ENCODE data around the gene EEF2.
"Not testable (repeated sequence)": the region's sequence is repeated elsewhere in the genome, so short reads cannot be mapped to it uniquely, and the experiment has no call there.

The EEF2 gene

DNA sequence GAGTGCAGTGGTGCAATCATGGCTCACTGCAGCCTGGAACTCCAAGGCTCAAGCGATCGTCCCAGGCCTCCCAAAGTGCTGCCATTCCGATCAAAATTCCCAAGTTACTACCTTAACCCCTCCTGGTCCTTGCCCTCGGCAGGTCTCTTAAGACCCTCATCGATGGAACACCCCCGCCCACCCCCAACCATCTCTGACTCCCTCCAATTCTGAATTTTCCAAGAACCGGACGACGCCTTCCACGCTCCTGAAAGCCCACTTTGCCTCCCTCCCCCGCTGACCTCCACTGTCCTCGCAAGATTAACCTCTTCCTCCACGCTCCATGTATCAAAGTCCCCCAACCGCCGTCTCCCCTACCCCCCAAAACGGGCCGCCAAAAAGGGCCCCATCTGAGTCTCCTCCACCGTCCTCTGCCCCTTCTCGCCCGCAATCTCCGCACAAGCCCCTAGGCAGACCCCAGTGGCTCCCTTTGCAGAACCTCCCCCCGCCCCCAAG, 14.9 kb downstream of the EEF2 start:
- Histone ChIP-seq H3K27me3 (ENCODE audit: control insufficient read depth in 1 of 2, insufficient read depth in 2 of 2, low read length in 2 of 2) (no peaks in the 10 kb centered on the region), H3K27ac (ENCODE audit: low read depth, low read length) (peak overlapping the region; percentile 97), H3K4me3 (ENCODE audit: low read depth in 1 of 2, low read length in 2 of 2) (peak overlapping the region; percentile 65 to 97), H3K4me1 (ENCODE audit: insufficient read depth, low read length) (peaks cover 44% of the 10 kb centered on the region), H3K36me3 (ENCODE audit: insufficient read depth, low read length) (peaks cover 23% of the 10 kb centered on the region), H3K9me3 (ENCODE audit: low read length) (no peaks in the 10 kb centered on the region), H3K9ac (ENCODE audit: low read length) (peak overlapping the region; percentile 84)

DNA sequence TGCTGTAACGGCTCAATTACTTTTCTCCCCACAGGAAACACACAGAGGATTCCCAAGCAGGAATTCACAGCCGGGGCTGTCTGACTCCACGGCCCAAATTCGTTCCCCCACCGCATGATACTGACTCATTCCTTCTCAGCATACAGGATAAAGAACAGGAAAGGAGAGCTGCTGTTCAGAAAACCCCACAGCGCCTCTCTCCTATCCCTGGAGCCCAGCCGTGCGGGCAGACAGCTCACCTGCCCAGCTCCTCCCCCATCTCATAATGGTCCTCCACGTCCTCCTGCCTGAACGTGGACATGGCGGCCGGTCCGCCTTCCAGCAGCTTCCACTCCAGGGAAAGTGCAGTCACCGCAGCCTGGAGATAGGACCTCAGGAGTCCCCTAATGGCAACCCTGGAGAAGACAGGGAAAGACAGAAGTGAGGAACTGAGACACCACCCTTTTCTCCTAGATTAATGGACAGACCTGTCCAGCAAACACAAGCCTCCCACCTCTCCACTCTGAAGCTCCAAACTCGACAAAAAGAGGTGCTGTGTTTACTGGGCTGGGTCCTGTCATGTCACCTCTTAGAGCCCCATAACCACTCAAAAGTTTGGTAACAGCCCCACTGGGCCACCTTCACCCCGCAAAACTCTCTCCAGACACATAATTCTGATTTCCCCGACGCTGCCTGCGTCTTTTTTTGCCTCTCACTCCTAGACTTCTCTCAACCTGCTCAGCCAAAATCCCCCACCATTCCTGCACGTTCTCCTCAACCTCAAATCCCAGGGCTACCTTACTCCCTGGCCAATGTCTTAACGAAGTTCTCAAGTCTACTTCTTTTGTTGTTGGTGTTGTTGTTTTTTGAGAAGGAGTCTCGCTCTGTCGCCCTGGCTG, 15.6 kb downstream of the EEF2 start:
- Histone ChIP-seq H3K9me3 (ENCODE audit: low read length) (no peaks in the 10 kb centered on the region), H3K36me3 (ENCODE audit: insufficient read depth, low read length) (peaks cover 18% of the 10 kb centered on the region), H3K27ac (ENCODE audit: low read depth, low read length) (peak overlapping the region; percentile 97), H3K27me3 (ENCODE audit: control insufficient read depth in 1 of 2, insufficient read depth in 2 of 2, low read length in 2 of 2) (no peaks in the 10 kb centered on the region), H3K9ac (ENCODE audit: low read length) (peak overlapping the region; percentile 84), H3K4me1 (ENCODE audit: insufficient read depth, low read length) (peaks cover 44% of the 10 kb centered on the region), H3K4me3 (ENCODE audit: low read depth in 1 of 2, low read length in 2 of 2) (peak overlapping the region; percentile 65 to 97)

DNA sequence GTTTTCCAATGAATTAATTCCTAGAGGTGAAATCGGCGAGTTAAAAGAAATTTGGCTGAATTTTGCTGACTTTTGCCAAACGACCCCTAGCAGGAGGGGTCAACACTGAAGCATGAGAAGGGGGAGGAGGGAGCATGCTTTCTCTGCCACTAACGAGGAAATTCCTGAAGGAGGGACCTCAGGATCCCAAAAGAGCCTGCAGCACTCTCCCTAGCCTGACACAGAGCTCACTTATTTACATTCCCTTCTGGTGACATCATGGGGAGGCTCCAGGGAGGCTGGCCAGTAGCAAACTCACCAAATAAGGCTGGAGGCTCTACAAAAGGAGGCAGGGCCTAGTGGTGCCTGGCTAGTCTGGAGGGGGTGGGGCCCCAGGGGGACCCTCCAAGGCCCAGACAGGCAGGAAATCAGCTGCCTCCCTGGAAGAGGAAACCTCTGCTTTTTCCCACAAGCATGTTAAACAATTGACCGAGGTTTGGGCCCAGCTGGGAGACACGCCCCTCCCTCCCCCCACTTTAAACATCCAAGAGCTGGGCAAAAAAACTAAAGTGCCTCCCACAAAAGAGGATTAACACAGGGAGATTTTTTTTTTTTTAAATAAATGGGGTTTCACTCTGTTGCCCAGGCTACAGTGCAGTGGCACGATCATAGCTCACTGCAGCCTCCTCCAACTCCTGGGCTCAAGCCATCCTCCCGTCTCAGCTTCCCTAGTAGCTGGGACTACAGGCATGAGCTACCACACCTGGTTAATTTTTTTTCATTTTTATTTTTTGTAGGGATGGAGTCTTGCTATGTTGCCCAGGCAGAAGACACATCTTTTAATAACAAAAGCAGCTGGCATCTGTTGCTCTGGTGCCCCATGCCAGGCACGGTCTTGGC, 16.5 kb downstream of the EEF2 start:
- Histone ChIP-seq H3K9ac (ENCODE audit: low read length) (peak overlapping the region; percentile 84), H3K4me3 (ENCODE audit: low read depth in 1 of 2, low read length in 2 of 2) (peak overlapping the region; percentile 65 to 97), H3K27ac (ENCODE audit: low read depth, low read length) (peak overlapping the region; percentile 97), H3K27me3 (ENCODE audit: control insufficient read depth in 1 of 2, insufficient read depth in 2 of 2, low read length in 2 of 2) (no peaks in the 10 kb centered on the region), H3K36me3 (ENCODE audit: insufficient read depth, low read length) (peaks cover 21% of the 10 kb centered on the region), H3K9me3 (ENCODE audit: low read length) (no peaks in the 10 kb centered on the region), H3K4me1 (ENCODE audit: insufficient read depth, low read length) (peaks cover 44% of the 10 kb centered on the region)

DNA sequence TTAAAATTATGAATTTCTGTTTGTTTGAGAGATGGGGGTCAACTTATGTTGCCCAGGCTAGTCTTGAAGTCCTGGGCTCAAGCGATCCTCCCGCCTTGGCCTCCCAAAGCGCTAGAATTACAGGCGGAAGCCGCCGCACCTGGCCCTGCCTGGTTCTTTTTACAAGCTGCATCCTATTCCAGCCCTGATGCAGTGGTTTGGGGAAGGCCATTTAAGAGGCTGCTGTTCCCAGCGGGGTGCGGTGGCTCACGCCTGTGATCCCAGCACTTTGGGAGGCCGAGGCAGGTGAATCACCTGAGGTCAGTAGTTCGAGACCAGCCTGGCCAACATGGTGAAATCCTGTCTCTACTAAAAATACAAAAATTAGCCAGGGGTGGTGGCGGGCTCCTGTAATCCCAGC, 17.3 kb downstream of the EEF2 start:
- not testable (repeated sequence) for H3K9me3 ChIP-seq (ENCODE audit: low read length); H3K27me3 ChIP-seq (ENCODE audit: control insufficient read depth in 1 of 2, insufficient read depth in 2 of 2, low read length in 2 of 2)
- H3K9ac ChIP-seq (ENCODE audit: low read length), result peak overlapping the region; percentile 84
- peak overlapping the region in 1 of 2 donors; percentile 32 for H3K4me3 ChIP-seq (ENCODE audit: low read depth in 1 of 2, low read length in 2 of 2)
- H3K27ac ChIP-seq (ENCODE audit: low read depth, low read length), result peak overlapping the region; percentile 76
- peaks cover 44% of the 10 kb centered on the region for H3K4me1 ChIP-seq (ENCODE audit: insufficient read depth, low read length)
- peaks cover 29% of the 10 kb centered on the region for H3K36me3 ChIP-seq (ENCODE audit: insufficient read depth, low read length)

GRCh38 chr19:3966051-3967017, 18.9 kb downstream of the EEF2 start:
- peaks cover 41% of the 10 kb centered on the region for H3K36me3 ChIP-seq (ENCODE audit: insufficient read depth, low read length)
- no peaks in the 10 kb centered on the region for H3K9me3 ChIP-seq (ENCODE audit: low read length)
- H3K27me3 ChIP-seq (ENCODE audit: control insufficient read depth in 1 of 2, insufficient read depth in 2 of 2, low read length in 2 of 2), result no peaks in the 10 kb centered on the region
- peaks cover 42% of the 10 kb centered on the region for H3K4me1 ChIP-seq (ENCODE audit: insufficient read depth, low read length)
- H3K9ac ChIP-seq (ENCODE audit: low read length), result peak overlapping the region; percentile 12
- H3K4me3 ChIP-seq (ENCODE audit: low read depth in 1 of 2, low read length in 2 of 2), result peak overlapping the region in 1 of 2 donors; percentile 5
- H3K27ac ChIP-seq (ENCODE audit: low read depth, low read length), result peak overlapping the region; percentile 71

- no peaks in the 10 kb centered on the region for H3K27me3 ChIP-seq (ENCODE audit: control insufficient read depth in 1 of 2, insufficient read depth in 2 of 2, low read length in 2 of 2)
- H3K9me3 ChIP-seq (ENCODE audit: low read length), result no peaks in the 10 kb centered on the region
- H3K36me3 ChIP-seq (ENCODE audit: insufficient read depth, low read length), result peaks cover 59% of the 10 kb centered on the region
- H3K27ac ChIP-seq (ENCODE audit: low read depth, low read length), result no peak overlapping the region
- no peak overlapping the region for H3K9ac ChIP-seq (ENCODE audit: low read length)
- peaks cover 36% of the 10 kb centered on the region for H3K4me1 ChIP-seq (ENCODE audit: insufficient read depth, low read length)
- H3K4me3 ChIP-seq (ENCODE audit: low read depth in 1 of 2, low read length in 2 of 2), result no peak overlapping the region
Measured at GRCh38 chr19:3964256-3965194, 20.7 kb downstream of the EEF2 start.

DNA sequence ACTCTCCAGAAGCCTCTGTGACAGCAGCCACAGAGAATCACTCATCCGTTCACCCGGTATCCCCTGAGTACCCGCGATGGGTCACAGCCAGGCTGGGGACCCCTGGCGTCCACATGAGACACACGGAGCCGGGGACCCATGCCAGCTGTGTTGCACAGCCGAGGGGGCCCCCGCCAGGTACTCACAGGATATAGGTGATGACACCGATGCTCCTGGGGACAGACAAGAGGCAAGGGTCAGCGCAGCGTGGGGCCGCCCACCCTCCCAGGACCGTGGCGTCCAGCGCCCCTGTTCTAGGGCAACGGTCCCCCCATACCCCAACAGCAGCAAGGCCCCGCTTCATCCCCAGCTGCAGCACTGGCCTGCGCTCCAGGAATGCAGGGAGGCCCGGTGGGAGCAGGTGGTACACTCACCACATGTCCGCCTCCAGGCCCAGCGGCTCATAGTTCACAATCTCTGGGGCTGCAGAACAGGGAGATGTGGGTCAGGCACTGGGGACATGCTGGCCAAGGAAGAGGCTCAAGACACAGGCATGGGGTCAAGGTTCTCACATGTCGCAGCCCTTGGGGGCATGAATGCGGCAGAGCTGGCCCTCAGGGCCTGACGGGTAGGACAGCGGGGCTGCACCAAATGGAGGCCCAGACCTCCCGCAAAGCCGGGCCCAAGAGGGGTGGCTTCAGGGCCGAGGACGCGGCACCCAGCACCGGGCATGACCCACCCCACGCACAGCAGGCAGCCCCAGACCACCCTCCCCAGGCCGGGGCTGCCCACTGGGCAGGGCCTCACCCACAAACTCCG, 21.6 kb downstream of the EEF2 start:
- no peaks in the 10 kb centered on the region for H3K27me3 ChIP-seq (ENCODE audit: control insufficient read depth in 1 of 2, insufficient read depth in 2 of 2, low read length in 2 of 2)
- peaks cover 63% of the 10 kb centered on the region for H3K36me3 ChIP-seq (ENCODE audit: insufficient read depth, low read length)
- H3K27ac ChIP-seq (ENCODE audit: low read depth, low read length), result no peak overlapping the region
- H3K9me3 ChIP-seq (ENCODE audit: low read length), result no peaks in the 10 kb centered on the region
- H3K9ac ChIP-seq (ENCODE audit: low read length), result no peak overlapping the region
- H3K4me1 ChIP-seq (ENCODE audit: insufficient read depth, low read length), result peaks cover 28% of the 10 kb centered on the region
- no peak overlapping the region for H3K4me3 ChIP-seq (ENCODE audit: low read depth in 1 of 2, low read length in 2 of 2)

DNA sequence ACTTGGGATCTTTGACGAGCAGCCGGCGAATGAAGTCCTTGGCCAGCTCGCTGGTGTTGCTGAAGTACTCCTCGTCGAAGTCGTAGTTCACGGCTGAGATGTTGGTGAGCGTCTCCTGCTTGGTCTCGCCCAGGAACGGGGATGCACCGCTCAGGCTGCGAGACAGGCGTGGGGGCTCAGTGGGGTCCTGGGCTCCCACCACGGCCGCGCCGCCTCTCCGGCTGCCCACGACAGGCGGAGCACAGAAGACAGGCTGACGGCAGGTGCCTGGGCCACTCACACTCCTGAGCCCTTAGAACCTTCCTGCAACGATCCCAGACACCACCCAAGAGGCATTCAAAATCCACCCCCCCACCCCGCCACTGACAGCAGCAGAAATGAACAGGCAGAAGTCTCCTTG, 24.3 kb downstream of the EEF2 start:
- Histone ChIP-seq H3K4me3 (ENCODE audit: low read depth in 1 of 2, low read length in 2 of 2) (no peak overlapping the region), H3K9me3 (ENCODE audit: low read length) (no peaks in the 10 kb centered on the region), H3K4me1 (ENCODE audit: insufficient read depth, low read length) (peaks cover 4% of the 10 kb centered on the region), H3K27me3 (ENCODE audit: control insufficient read depth in 1 of 2, insufficient read depth in 2 of 2, low read length in 2 of 2) (no peaks in the 10 kb centered on the region), H3K9ac (ENCODE audit: low read length) (no peak overlapping the region), H3K27ac (ENCODE audit: low read depth, low read length) (no peak overlapping the region), H3K36me3 (ENCODE audit: insufficient read depth, low read length) (peaks cover 61% of the 10 kb centered on the region)

DNA sequence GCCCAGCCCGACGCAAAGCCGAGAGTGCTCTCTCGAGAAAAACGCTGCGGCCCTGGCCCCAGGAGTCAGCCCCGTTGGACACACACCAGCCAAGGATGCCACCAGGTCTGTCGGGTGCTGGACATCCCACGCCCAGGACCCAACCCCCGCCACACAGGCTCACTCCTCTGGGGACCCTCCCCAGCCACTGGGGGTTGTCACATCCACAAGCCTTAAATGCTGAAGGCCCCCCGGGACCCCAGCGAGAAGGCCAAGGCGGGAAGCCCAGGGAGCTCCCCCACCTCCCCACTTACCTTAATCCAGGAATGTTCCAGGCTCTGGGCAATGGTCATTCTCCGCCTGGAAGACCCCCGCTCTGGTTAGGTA, 25.5 kb downstream of the EEF2 start:
- Histone ChIP-seq H3K4me3 (ENCODE audit: low read depth in 1 of 2, low read length in 2 of 2) (no peak overlapping the region), H3K9me3 (ENCODE audit: low read length) (no peaks in the 10 kb centered on the region), H3K9ac (ENCODE audit: low read length) (no peak overlapping the region), H3K27me3 (ENCODE audit: control insufficient read depth in 1 of 2, insufficient read depth in 2 of 2, low read length in 2 of 2) (no peaks in the 10 kb centered on the region), H3K27ac (ENCODE audit: low read depth, low read length) (no peak overlapping the region), H3K4me1 (ENCODE audit: insufficient read depth, low read length) (no peaks in the 10 kb centered on the region), H3K36me3 (ENCODE audit: insufficient read depth, low read length) (peaks cover 62% of the 10 kb centered on the region)

All from muscle layer of colon (tissue), 2 donors.